HepG2 (cell line): ENCODE measurements around the gene DNAJB12. TPM values are rescaled to one million over a fixed set of nuclear protein-coding genes. Genes with fewer than 3 reads are reported as not detected.

Experiments used
- ARNTL ChIP-seq: sonication (generic); formaldehyde crosslinking; IDR thresholded peaks from 2 replicates; pipeline ENCODE4 v1.4.0; 2020; ENCODE audit warnings: mild to moderate bottlenecking, missing genetic modification reagents
- CC2D1A ChIP-seq: sonication (generic); formaldehyde crosslinking; IDR thresholded peaks from 2 replicates; pipeline ENCODE4 v1.8.1; 2023; ENCODE audit warnings: mild to moderate bottlenecking, missing genetic modification reagents
- ETV5 ChIP-seq: IDR thresholded peaks from 2 replicates; pipeline ENCODE4 v1.6.1; 2018; ENCODE audit warnings: missing biosample characterization, missing genetic modification reagents, inconsistent platforms, borderline replicate concordance
- FOSL1 ChIP-seq: sonication (generic); formaldehyde crosslinking; IDR thresholded peaks from 2 replicates; pipeline ENCODE4 v1.9.0; 2021; ENCODE audit warnings: missing genetic modification reagents, borderline replicate concordance
- FOXK2 ChIP-seq: fragments of 450-650 bp; IDR thresholded peaks from 2 replicates; pipeline ENCODE4 v1.6.1; 2016
- FOXP4 ChIP-seq: sonication (generic); formaldehyde crosslinking; IDR thresholded peaks from 2 replicates; pipeline ENCODE4 v1.4.0; 2020; ENCODE audit warnings: missing genetic modification reagents
- HIC2 ChIP-seq: sonication (generic); formaldehyde crosslinking; IDR thresholded peaks from 2 replicates; pipeline ENCODE4 v1.9.0; 2022; ENCODE audit warnings: low read depth, missing genetic modification reagents
- HNF1B ChIP-seq: sonication (generic); formaldehyde crosslinking; IDR thresholded peaks from 2 replicates; pipeline ENCODE4 v1.5.1; 2020; ENCODE audit warnings: mild to moderate bottlenecking, moderate library complexity, missing genetic modification reagents
- KDM2A ChIP-seq: sonication (generic); formaldehyde crosslinking; IDR thresholded peaks from 2 replicates; pipeline ENCODE4 v1.4.0; 2020; ENCODE audit warnings: low read depth, missing genetic modification reagents, borderline replicate concordance
- MXD1 ChIP-seq: sonication (generic); formaldehyde crosslinking; IDR thresholded peaks from 2 replicates; pipeline ENCODE4 v1.4.0; 2020; ENCODE audit warnings: mild to moderate bottlenecking, missing genetic modification reagents
- MXI1 ChIP-seq: IDR thresholded peaks from 3 replicates; pipeline ENCODE4 v1.6.1; 2012; ENCODE audit warnings: low read depth, low read length, inconsistent platforms, borderline replicate concordance
- NFRKB ChIP-seq: fragments of 450-650 bp; IDR thresholded peaks from 2 replicates; pipeline ENCODE4 v1.6.1; 2017
- RBAK ChIP-seq: sonication (generic); formaldehyde crosslinking; IDR thresholded peaks from 2 replicates; pipeline ENCODE4 v1.5.1; 2020; ENCODE audit warnings: mild to moderate bottlenecking, missing genetic modification reagents
- SALL1 ChIP-seq: sonication (generic); formaldehyde crosslinking; IDR thresholded peaks from 2 replicates; pipeline ENCODE4 v1.8.0; 2022; ENCODE audit warnings: mild to moderate bottlenecking, missing genetic modification reagents
- XRCC5 ChIP-seq: fragments of 200-400 bp; formaldehyde crosslinking; optimal IDR thresholded peaks from 2 replicates; pipeline ENCODE3; 2017; ENCODE audit warnings: mild to moderate bottlenecking, low read length
- ZFP36L1 ChIP-seq: sonication (generic); formaldehyde crosslinking; IDR thresholded peaks from 2 replicates; pipeline ENCODE4 v1.8.0; 2022; ENCODE audit warnings: mild to moderate bottlenecking, missing genetic modification reagents, moderate library complexity
- ZNF101 ChIP-seq: sonication (generic); formaldehyde crosslinking; IDR thresholded peaks from 2 replicates; pipeline ENCODE4 v1.4.0; 2020; ENCODE audit warnings: mild to moderate bottlenecking, low read depth, missing genetic modification reagents, borderline replicate concordance
- ZNF280B ChIP-seq: sonication (generic); formaldehyde crosslinking; IDR thresholded peaks from 2 replicates; pipeline ENCODE4 v1.5.0; 2020; ENCODE audit warnings: missing genetic modification reagents, mild to moderate bottlenecking, borderline replicate concordance
- ZNF543 ChIP-seq: sonication (generic); formaldehyde crosslinking; IDR thresholded peaks from 2 replicates; pipeline ENCODE4 v1.4.0; 2020; ENCODE audit warnings: mild to moderate bottlenecking, missing genetic modification reagents
- ZNF605 ChIP-seq: sonication (generic); formaldehyde crosslinking; IDR thresholded peaks from 2 replicates; pipeline ENCODE4 v1.8.0; 2022; ENCODE audit warnings: mild to moderate bottlenecking, missing genetic modification reagents
- ZNF607 ChIP-seq: sonication (generic); formaldehyde crosslinking; IDR thresholded peaks from 2 replicates; pipeline ENCODE4 v1.5.1; 2020; ENCODE audit warnings: missing genetic modification reagents, mild to moderate bottlenecking, borderline replicate concordance
- ZNF749 ChIP-seq: sonication (generic); formaldehyde crosslinking; IDR thresholded peaks from 2 replicates; pipeline ENCODE4 v1.8.0; 2022; ENCODE audit warnings: mild to moderate bottlenecking, missing genetic modification reagents, moderate library complexity, borderline replicate concordance
- ZNF781 ChIP-seq: sonication (generic); formaldehyde crosslinking; IDR thresholded peaks from 2 replicates; pipeline ENCODE4 v1.5.1; 2020; ENCODE audit warnings: borderline replicate concordance, mild to moderate bottlenecking, missing genetic modification reagents; ENCODE audit errors: not compliant biosample characterization
- polyA plus RNA-seq, 8 experiments: library from polyadenylated mRNA; depleted of rRNA in 3 of 8; stranded (reverse) in 7 of 8; unstranded in 1 of 8; fragments of >200 nt; fragmentation: Illumina TruSeq in 4 of 8; extraction: Trizol in 4 of 8; gene quantifications; 2 replicates each; pipeline versions ENCODE4 v1.2.1 to v1.2.3, GENCODE V29; 2011 to 2016; ENCODE audit warnings: low read depth in 4 of 8, missing spikeins in 1 of 8, mixed read lengths in 1 of 8; ENCODE audit not compliant: insufficient read depth in 1 of 8
- total RNA-seq, 5 experiments: library from RNA; depleted of rRNA; stranded (reverse); fragments of >200 nt; fragmentation: Illumina TruSeq; extraction: Trizol; gene quantifications; 2 replicates each; pipeline ENCODE4 v1.2.3, GENCODE V29; 2016; ENCODE audit warnings: low read depth in 1 of 5

The DNAJB12 gene
- total and polyA plus RNA-seq, 2 of the 13 experiments (the other 11 are each of a cell fraction or from before 2014, with no cell fraction given): 10.8 to 18.2 TPM

GRCh38 chr10:72320676-72321247 is 34.0 kb downstream of the DNAJB12 start (continued):
- TF ChIP-seq MXD1 (CRISPR knock-in tag) (no peak), KDM2A (CRISPR knock-in tag) (no peak), HIC2 (CRISPR knock-in tag) (peak; percentile 73; the same call in 1 of the 2 replicates), HNF1B (CRISPR knock-in tag) (peak; percentile 71), SALL1 (CRISPR knock-in tag) (peak; percentile 66; the same call in 1 of the 2 replicates), FOXP4 (CRISPR knock-in tag) (0 out of 2 replicates have a peak, but pooled peaks have one; percentile 19), ZNF280B (peak; percentile 84; the same call in 1 of the 2 replicates), ZNF749 (0 out of 2 replicates have a peak, but pooled peaks have one; percentile 14), FOSL1 (CRISPR knock-in tag) (0 out of 2 replicates have a peak, but pooled peaks have one; percentile 23), ZNF607 (CRISPR knock-in tag) (no peak), ZNF101 (CRISPR knock-in tag) (no peak), ZNF605 (CRISPR knock-in tag) (peak; percentile 83; the same call in 1 of the 2 replicates), RBAK (CRISPR knock-in tag) (no peak), FOXK2 (no peak), ARNTL (0 out of 2 replicates have a peak, but pooled peaks have one; percentile 37), MXI1 (peak; percentile 18; the same call in 1 of the 3 replicates), CC2D1A (CRISPR knock-in tag) (no peak), ETV5 (CRISPR knock-in tag) (peak; percentile 83), ZNF781 (CRISPR knock-in tag) (peak; percentile 95), ZFP36L1 (CRISPR knock-in tag) (no peak), ZNF543 (CRISPR knock-in tag) (peak; percentile 25; the same call in 1 of the 2 replicates), XRCC5 (peak; percentile 80), NFRKB (no peak)
